ENCODE data around the gene HIP1R.
A peak's percentile ranks its signal among the peaks of the same experiment; 100 is the strongest.

DNA sequence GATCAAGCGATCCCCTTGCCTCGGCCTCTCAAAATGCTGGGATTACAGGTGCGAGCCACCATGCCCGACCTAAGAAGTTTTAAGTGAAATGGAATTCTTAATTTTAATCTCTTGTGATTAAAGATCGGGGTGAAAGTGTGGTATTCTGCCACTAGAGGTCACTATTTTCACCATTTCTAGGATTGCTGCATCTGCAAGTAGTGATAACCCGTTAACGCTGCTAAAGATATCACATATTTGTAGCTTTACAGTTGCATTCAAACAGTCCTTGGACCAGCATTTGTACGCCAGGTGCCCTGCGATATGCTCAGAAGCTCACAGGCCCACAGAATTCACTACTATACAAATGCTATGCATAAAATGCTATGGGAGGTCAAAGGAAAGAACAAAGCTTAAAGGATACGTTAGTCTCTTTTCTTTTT lies 41.6 kb upstream of the HIP1R start:
- TF ChIP-seq, protein P1, sequence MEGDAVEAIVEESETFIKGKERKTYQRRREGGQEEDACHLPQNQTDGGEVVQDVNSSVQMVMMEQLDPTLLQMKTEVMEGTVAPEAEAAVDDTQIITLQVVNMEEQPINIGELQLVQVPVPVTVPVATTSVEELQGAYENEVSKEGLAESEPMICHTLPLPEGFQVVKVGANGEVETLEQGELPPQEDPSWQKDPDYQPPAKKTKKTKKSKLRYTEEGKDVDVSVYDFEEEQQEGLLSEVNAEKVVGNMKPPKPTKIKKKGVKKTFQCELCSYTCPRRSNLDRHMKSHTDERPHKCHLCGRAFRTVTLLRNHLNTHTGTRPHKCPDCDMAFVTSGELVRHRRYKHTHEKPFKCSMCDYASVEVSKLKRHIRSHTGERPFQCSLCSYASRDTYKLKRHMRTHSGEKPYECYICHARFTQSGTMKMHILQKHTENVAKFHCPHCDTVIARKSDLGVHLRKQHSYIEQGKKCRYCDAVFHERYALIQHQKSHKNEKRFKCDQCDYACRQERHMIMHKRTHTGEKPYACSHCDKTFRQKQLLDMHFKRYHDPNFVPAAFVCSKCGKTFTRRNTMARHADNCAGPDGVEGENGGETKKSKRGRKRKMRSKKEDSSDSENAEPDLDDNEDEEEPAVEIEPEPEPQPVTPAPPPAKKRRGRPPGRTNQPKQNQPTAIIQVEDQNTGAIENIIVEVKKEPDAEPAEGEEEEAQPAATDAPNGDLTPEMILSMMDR (IDR thresholded peaks at IDR 0.05; ENCODE audit: borderline replicate concordance, extremely low read depth, low read length, poor library complexity, severe bottlenecking) = peak; percentile 80
- TF ChIP-seq EZH2 (IDR thresholded peaks at IDR 0.05; ENCODE audit: borderline replicate concordance, low read depth, low read length, severe bottlenecking) = no peak

All from DND-41 (cell line).